WTC11 (cell line): ENCODE measurements around the gene CINP.

Experiments
- ATF3 ChIP-seq: sonication (generic); formaldehyde crosslinking; conservative IDR thresholded peaks from 2 replicates; pipeline ENCODE4 v1.8.1; 2022; ENCODE audit warnings: mild to moderate bottlenecking, missing genetic modification reagents
- CTCF ChIP-seq: fragments of 200-600 bp; IDR thresholded peaks from 2 replicates; pipeline ENCODE4 v1.8.0; 2022; ENCODE audit warnings: antibody characterized with exemption
- HMGXB4 ChIP-seq: sonication (generic); formaldehyde crosslinking; IDR thresholded peaks from 2 replicates; pipeline ENCODE4 v1.8.1; 2023; ENCODE audit warnings: mild to moderate bottlenecking, moderate library complexity, missing genetic modification reagents
- JUN ChIP-seq: sonication (generic); formaldehyde crosslinking; IDR thresholded peaks from 2 replicates; pipeline ENCODE4 v1.8.0; 2023; ENCODE audit warnings: mild to moderate bottlenecking, missing genetic modification reagents
- MYBL2 ChIP-seq: sonication (generic); formaldehyde crosslinking; IDR thresholded peaks from 2 replicates; pipeline ENCODE4 v1.8.1; 2023; ENCODE audit warnings: mild to moderate bottlenecking, moderate library complexity, missing genetic modification reagents
- NR3C1 ChIP-seq: sonication (generic); formaldehyde crosslinking; conservative IDR thresholded peaks from 2 replicates; pipeline ENCODE4 v1.8.1; 2023; ENCODE audit warnings: low read depth, mild to moderate bottlenecking, missing genetic modification reagents
- RELA ChIP-seq: sonication (generic); formaldehyde crosslinking; IDR thresholded peaks from 2 replicates; pipeline ENCODE4 v1.8.1; 2022; ENCODE audit warnings: missing genetic modification reagents, mild to moderate bottlenecking, borderline replicate concordance
- TEAD4 ChIP-seq: sonication (generic); formaldehyde crosslinking; IDR thresholded peaks from 2 replicates; pipeline ENCODE4 v1.8.0; 2022; ENCODE audit warnings: mild to moderate bottlenecking, missing genetic modification reagents
- USF2 ChIP-seq: sonication (generic); formaldehyde crosslinking; IDR thresholded peaks from 2 replicates; pipeline ENCODE4 v1.8.1; 2023; ENCODE audit warnings: mild to moderate bottlenecking, missing genetic modification reagents, moderate library complexity
- ZBTB43 ChIP-seq: sonication (generic); formaldehyde crosslinking; IDR thresholded peaks from 2 replicates; pipeline ENCODE4 v1.8.1; 2023; ENCODE audit warnings: mild to moderate bottlenecking, missing genetic modification reagents
- TF ChIP-seq, protein P1 (sequence below): sonication (generic); formaldehyde crosslinking; IDR thresholded peaks from 2 replicates; pipeline ENCODE4 v1.8.1; 2022; ENCODE audit warnings: mild to moderate bottlenecking, missing genetic modification reagents, moderate library complexity, borderline replicate concordance
- TF ChIP-seq, protein P2 (sequence below): fragments of 250-450 bp; sonication (Bioruptor Pico); IDR thresholded peaks from 2 replicates; pipeline ENCODE4 v2.1.2; 2022; ENCODE audit warnings: mild to moderate bottlenecking, moderate library complexity
- TF ChIP-seq, protein P3 (sequence below): sonication (generic); formaldehyde crosslinking; IDR thresholded peaks from 2 replicates; pipeline ENCODE4 v1.8.0; 2022; ENCODE audit warnings: mild to moderate bottlenecking, missing genetic modification reagents

- TF ChIP-seq CTCF (no peak), ZBTB43 (CRISPR knock-in tag) (no peak), RELA (CRISPR knock-in tag) (no peak), ATF3 (CRISPR knock-in tag) (no peak), JUN (CRISPR knock-in tag) (no peak), NR3C1 (no peak), USF2 (CRISPR knock-in tag) (no peak), MYBL2 (no peak), TEAD4 (CRISPR knock-in tag) (no peak), HMGXB4 (no peak)
- TF ChIP-seq, protein P1, sequence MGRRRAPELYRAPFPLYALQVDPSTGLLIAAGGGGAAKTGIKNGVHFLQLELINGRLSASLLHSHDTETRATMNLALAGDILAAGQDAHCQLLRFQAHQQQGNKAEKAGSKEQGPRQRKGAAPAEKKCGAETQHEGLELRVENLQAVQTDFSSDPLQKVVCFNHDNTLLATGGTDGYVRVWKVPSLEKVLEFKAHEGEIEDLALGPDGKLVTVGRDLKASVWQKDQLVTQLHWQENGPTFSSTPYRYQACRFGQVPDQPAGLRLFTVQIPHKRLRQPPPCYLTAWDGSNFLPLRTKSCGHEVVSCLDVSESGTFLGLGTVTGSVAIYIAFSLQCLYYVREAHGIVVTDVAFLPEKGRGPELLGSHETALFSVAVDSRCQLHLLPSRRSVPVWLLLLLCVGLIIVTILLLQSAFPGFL (CRISPR knock-in tag): no peak
- TF ChIP-seq, protein P2, sequence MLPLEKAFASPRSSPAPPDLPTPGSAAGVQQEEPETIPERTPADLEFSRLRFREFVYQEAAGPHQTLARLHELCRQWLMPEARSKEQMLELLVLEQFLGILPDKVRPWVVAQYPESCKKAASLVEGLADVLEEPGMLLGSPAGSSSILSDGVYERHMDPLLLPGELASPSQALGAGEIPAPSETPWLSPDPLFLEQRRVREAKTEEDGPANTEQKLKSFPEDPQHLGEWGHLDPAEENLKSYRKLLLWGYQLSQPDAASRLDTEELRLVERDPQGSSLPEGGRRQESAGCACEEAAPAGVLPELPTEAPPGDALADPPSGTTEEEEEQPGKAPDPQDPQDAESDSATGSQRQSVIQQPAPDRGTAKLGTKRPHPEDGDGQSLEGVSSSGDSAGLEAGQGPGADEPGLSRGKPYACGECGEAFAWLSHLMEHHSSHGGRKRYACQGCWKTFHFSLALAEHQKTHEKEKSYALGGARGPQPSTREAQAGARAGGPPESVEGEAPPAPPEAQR: no peak
- TF ChIP-seq, protein P3, sequence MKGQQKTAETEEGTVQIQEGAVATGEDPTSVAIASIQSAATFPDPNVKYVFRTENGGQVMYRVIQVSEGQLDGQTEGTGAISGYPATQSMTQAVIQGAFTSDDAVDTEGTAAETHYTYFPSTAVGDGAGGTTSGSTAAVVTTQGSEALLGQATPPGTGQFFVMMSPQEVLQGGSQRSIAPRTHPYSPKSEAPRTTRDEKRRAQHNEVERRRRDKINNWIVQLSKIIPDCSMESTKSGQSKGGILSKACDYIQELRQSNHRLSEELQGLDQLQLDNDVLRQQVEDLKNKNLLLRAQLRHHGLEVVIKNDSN: no peak
Observed at GRCh38 chr14:102342238-102342637, 20.5 kb downstream of the CINP start.
